Heart left ventricle (tissue), 13 donors: Measurements from ENCODE around the gene FKBP1A.

Source experiments
- POLR2A ChIP-seq, 2 donors: fragments of 450-650 bp; IDR thresholded peaks; one replicate each; pipeline ENCODE4 v1.6.1; 2017; ENCODE audit warnings: antibody characterized with exemption in 2 of 2, mild to moderate bottlenecking in 2 of 2, moderate library complexity in 2 of 2
- TF ChIP-seq, protein P1 (sequence below), 12 donors: fragments of 200-600 bp; sonication (generic) in 4 of 12; IDR thresholded peaks; one replicate each; pipeline versions ENCODE4 v1.5.0 to v1.8.0; 2018 to 2022; ENCODE audit warnings: antibody characterized with exemption in 12 of 12, mild to moderate bottlenecking in 5 of 12
- donor health status: ischemic (EF 13 %, LVEDD 7.1; RV severe dilation, severe dysfunction).
- donor health status: DM: no; HTN: yes; CAD: no.
- donor health status: DM: no; HTN: no; CAD: no.
- donor health status: ischemic (EF 25% LVEDD 6.9; RV normal size, moderate dysfunction).
- donor health status: ischemic (EF 25% LVEDD 5.7; RV mildly dilated, moderate dysfunction).
- donor health status: ischemic (EF 35%, LVEDD 5.7; RV mildly dilated, moderate dysfunction).
- donor health status: nonischemic (EF 11% LVEDD 7.7; RV severe dilation, severe dysfunction).
- donor health status: DM: yes; HTN: yes; CAD: no.
- donor health status: PGD.
- donor health status: ischemic (EF 29% LVEDD 5.4; RV normal size, mild dysfunction).
- donor health status: nonischemic (EF 23%, LVEDD 6.1; RV moderate dilation, normal function).

DNA sequence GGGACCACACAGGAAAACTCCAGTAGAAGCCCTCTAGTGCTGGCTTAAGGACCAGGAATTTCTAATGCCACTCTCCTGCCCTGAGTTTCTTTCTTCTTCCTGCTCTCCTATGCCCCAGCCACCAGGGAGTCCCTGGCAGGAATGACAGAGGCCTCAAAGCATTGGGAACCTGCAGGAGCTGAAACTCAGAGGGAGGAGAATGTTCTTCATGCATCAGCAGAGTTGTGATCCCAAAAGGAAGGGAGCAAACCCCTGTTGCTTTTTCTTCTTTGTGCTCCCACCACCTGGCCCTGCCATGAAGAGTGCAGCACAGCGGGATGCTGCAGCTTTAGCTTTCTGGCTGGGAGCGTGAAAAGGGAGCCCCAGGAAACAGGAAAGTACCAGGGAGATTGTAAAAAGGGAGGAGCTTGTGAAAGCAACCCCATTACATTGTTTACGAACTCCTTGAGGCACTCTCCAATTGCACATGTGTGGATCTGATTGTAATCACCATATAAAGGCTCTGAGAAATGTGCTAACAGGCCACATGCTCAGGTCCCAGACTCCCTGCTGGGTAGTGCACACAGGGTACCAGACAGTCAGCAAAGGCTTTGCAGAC is 34.7 kb upstream of the FKBP1A start:
- TF ChIP-seq, protein P1, sequence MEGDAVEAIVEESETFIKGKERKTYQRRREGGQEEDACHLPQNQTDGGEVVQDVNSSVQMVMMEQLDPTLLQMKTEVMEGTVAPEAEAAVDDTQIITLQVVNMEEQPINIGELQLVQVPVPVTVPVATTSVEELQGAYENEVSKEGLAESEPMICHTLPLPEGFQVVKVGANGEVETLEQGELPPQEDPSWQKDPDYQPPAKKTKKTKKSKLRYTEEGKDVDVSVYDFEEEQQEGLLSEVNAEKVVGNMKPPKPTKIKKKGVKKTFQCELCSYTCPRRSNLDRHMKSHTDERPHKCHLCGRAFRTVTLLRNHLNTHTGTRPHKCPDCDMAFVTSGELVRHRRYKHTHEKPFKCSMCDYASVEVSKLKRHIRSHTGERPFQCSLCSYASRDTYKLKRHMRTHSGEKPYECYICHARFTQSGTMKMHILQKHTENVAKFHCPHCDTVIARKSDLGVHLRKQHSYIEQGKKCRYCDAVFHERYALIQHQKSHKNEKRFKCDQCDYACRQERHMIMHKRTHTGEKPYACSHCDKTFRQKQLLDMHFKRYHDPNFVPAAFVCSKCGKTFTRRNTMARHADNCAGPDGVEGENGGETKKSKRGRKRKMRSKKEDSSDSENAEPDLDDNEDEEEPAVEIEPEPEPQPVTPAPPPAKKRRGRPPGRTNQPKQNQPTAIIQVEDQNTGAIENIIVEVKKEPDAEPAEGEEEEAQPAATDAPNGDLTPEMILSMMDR (IDR thresholded peaks at IDR 0.05), result no peak
- TF ChIP-seq POLR2A (IDR thresholded peaks at IDR 0.05), result no peak
